HG03045 (cell line): ENCODE measurements around the gene SH3BGRL2.
A peak's percentile ranks its signal among the peaks of the same experiment; 100 is the strongest.
"Not testable (repeated sequence)": the region's sequence is repeated elsewhere in the genome, so short reads cannot be mapped to it uniquely, and the experiment has no call there.

Experiments used
- ATAC-seq: cut with Tn5 transposase; IDR thresholded peaks from one replicate; pipeline ENCODE4 v1.9.1; 2021; ENCODE audit warnings: mild to moderate bottlenecking, moderate library complexity; ENCODE audit not compliant: unreplicated experiment

The SH3BGRL2 gene

GRCh38 chr6:79613912-79614311, 17.2 kb upstream of the SH3BGRL2 start:
- no peak for ATAC-seq

DNA sequence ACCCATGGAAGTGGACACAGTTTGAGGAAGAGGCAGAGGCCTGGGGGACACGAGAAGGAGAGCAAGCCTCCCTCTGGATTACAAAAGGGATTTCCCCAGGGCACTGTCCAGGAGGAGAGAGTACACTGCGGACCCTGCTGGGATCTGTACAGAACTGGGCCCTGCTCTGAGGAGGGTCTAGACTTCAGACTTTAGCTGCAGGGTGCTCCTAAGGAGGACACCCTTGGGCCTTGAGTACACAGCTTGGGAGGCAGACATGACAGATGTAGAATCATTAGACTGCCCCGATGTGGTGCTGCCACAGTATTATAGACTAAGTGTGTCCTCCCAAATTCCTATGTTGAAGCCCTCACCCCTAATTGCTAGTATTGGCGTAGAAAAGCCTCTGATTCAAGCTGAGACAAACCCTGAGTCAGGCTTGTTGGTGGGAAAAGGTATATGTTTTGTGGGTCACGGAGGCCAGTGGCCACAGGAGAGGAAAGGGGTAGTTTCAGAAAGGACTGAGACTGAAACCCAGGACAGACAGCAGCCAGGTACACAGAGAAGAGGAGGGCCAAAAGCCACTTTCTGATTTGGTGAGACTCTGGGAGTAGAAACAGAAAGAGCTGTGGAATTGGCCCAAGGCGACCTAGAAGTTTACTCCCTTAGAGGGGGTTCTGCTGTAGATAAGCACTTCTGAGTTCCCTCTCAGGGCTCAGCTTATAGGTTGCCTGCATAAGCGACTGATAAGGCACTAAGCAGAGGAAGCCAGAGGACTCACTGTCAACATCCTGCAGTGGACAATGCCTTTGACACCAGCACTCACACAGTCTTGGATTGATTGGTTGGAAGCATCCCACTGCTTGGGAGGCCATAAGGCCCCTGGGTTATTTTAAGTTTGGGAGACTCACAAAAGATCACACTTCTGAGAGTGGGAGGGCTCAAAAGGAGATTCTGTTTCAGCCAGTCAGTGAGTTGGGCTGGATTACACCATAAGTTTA, 16.5 kb upstream of the SH3BGRL2 start:
- ATAC-seq: peak; percentile 58

- no peak for ATAC-seq
These were observed 13.6 kb upstream of the SH3BGRL2 start for GRCh38 chr6:79617518-79617941.

GRCh38 chr6:79618425-79618824, 12.7 kb upstream of the SH3BGRL2 start:
- not testable (repeated sequence) for ATAC-seq

GRCh38 chr6:79621579-79621978, 9.6 kb upstream of the SH3BGRL2 start:
- ATAC-seq: no peak

GRCh38 chr6:79622364-79622763, 8.8 kb upstream of the SH3BGRL2 start:
- no peak for ATAC-seq

DNA sequence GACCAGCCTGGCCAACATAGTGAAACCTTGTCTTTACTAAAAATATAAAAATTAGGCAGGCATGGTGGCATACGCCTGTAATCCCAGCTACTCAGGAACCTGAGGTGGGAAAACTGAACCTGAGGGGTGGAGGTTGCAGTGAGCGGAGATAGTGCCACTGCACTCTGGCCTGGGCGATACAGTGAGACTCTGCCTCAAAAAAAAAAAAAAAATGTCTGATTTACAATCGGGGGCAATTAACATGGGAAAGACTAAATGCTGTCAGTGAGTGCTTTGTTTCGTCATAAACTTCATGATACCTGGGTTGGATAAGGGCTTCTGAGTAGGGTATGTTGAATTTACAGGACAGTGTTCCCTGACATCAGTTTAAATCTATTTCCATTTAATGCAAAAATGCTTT, 8.0 kb upstream of the SH3BGRL2 start:
- ATAC-seq: no peak

GRCh38 chr6:79625746-79626145, 5.4 kb upstream of the SH3BGRL2 start:
- no peak for ATAC-seq

GRCh38 chr6:79626811-79627210, 4.3 kb upstream of the SH3BGRL2 start:
- no peak for ATAC-seq

DNA sequence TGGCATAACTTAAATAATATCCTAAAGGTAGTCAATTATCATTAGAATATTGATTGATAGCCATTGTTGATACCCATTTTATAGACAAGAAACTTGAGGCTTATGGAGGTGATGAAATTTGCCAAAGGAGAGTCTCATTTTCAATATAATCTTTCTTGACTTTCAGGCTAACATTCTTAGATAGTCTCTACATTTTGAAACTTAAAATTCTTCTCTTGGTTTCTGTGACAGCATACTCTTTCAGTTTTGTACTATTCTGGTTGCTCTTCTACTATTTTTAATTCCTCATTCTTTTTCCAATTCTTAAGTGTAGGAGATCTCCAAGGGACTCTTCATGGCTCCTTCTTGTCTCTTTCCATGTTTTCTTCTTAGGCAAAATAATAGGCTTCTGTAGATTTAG, 3.7 kb upstream of the SH3BGRL2 start:
- ATAC-seq: no peak

DNA sequence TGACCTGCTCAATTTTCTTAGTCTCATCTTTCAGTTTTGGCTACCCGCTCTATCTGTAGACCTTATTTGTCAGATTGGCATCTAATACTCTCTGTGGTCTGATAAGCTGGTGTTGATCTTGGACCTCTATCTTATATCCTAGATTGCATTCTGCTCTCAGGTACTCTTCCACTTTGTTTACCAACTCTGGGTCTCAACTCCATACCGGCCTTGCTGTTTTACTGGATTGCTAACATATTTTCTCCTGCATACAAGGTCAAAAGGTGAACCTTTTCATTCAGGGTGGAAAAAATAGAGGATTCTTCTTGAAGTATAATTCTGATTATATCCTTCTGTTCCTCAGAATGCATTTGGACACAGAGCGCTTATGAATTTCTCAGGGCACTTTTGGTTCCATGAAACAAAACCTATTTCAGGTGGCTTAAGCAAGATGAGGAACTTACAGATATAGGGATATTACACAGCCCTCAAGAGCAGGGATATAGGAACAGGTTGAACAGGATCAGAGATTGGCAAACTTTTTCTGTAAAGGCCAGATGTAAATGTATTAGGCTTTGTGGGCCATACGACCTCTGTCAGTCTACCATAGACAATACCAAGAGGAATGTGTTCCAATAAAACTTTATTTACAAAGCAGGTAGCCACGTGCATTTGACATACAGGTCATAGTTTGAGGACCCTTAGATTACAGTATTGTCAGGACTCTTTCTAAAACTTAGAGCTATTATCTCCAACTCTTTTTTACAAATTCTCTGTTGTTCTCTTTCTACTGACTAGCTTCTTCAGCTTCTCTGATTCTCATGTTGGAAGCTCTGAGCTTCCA, 2.5 kb upstream of the SH3BGRL2 start:
- ATAC-seq: no peak

- ATAC-seq: no peak
These were observed 698 bp upstream of the SH3BGRL2 start for GRCh38 chr6:79630380-79630882.

DNA sequence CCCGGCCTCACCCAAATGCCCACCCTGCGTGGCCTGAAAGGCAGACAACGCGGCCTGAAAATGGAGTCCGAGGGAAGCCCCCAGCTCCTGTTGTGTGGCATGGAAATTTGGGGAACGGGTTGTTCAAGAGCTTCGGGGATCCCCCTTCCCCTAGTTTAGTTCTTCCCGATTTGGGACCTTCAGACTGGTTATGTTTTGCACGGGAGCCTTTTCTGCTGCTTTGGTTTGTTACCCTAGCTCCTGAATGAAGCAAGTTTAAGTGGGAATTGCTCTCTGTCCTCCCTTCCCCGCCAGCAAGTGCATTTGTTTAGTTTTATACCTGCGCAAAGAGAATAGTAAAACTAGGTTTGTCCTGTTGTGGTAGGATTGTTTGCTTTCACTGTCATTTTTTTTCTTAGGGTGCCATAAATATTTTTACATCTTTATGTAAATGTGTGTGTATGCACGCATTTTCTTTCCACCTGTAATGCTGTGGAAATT, 604 bp downstream of the SH3BGRL2 start:
- ATAC-seq: no peak

DNA sequence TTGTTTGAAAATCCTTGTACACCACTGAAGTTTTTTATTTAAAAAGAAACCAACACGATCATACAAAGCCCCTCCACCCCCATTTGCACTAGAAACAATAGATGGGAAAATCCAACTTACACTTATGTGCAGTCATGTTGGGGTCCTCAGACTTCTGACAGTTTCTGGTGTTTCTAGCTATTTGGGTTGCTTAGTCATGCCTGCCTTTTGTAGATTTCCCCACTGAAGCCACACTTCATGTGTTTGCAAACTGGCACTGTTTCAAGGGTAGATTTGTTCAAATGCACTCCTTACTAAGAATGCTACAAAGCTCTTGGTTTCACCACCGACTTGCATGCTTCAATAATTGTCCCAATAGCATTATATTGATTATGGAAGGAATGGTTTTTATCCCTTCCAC, 1.5 kb downstream of the SH3BGRL2 start:
- no peak for ATAC-seq

- no peak for ATAC-seq
These were observed 3.5 kb downstream of the SH3BGRL2 start for GRCh38 chr6:79634491-79635231.

GRCh38 chr6:79635232-79635543, 4.1 kb downstream of the SH3BGRL2 start:
- no peak for ATAC-seq

DNA sequence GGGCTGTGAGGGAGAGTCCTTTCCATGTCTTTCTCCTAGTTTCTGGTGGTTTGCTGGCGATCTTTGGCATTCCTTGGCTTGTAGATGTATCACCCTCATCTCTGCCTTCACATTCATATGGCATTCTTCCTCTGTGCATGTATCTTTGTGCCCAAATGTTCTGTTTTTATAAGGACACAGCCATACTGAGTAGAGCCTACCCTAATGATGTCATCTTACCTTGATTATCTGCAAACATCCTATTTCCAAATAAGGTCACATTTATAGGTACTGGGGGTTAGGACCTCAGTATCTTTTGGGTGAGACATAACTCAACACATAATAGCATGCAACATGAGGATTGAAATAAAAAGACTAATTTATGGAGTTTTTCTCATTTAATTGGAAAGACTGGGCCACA, 5.5 kb downstream of the SH3BGRL2 start:
- no peak for ATAC-seq

DNA sequence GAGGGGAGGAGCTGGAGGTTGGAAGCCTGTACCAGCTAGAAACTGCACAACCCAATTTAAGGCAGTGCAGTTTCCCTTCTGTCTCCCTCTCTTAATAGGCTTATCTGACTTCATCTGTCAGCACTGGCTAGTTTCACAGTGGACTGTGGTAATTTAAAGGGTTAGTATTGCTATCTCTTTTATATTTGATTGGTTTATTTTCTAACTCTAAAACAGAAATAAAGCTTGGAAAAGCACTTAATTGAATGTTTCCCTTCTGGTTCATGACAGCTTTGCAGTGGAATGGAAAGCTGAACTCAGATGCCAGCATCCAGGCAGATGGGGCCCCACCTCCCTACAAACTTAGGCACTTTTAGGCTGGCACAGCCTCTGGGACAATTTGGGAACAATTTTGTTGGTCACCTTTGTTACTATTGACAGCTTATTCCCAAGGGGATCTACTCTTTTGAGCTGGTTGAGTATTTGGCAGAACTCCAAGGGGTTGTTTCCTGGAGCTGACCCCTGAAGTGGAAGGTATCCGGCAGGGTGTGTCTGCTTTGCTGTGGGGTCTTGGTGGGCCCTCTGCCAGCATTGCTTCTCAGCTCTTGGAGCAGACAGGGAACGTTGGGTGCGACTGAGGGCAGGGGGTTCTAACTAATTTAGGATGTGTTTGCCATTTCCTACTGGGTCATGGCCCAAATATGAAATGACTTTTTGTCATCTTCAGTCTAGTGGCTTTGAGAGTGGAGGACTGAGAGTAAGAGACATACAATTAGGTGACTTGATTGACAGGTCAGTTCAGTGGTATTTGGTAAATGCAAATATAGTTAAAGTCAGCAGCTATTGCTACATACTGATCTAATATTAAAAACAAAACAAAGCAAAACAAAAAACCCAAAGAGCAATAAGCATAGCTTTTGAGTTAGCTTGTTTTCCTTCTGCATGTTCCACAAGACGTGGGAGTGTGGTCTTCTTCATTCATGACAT, 9.3 kb downstream of the SH3BGRL2 start:
- ATAC-seq: no peak

DNA sequence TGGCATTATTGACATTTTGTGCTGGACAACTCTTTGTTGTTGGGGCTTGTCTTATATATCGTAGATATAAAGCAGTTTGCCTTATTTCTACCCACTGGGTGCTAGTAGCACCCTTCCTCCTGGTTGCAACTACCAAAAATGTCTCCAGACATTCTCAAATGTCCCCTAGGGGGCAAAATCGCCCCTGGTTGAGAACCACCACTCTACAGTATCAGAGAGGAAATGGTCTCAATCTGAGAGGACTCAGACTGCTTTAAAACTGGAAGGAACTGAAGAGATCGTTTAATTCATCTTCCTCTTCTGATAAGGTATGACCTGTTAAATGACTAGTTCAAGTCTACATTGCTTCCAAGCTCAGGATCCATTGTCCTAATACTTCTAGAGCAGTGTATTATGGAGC, 14.9 kb downstream of the SH3BGRL2 start:
- ATAC-seq: no peak

- no peak for ATAC-seq
These were observed 15.4 kb downstream of the SH3BGRL2 start for GRCh38 chr6:79646561-79646960.
